Thoracic aorta (tissue), 2 donors: Measurements from ENCODE around the gene NTRK3. TPM values are rescaled to one million over a fixed set of nuclear protein-coding genes. Genes with fewer than 3 reads are reported as not detected.

Experiments used
- ATAC-seq: fragments of 150-250 bp; one replicate; pipeline ENCODE4 v1.8.0; 2017; ENCODE audit warnings: low read depth; ENCODE audit not compliant: insufficient number of reproducible peaks, low FRiP score
- DNase-seq: peaks from one replicate; pipeline ENCODE4 v3.0.0-alpha.2; 2020; ENCODE audit warnings: low spot score
- H3K27ac ChIP-seq, 2 donors: fragments of 200-600 bp; sonication (generic); 1 replicate in 1 of 2; 2 replicates in 1 of 2; pipeline ENCODE4 v1.5.1; 2016; ENCODE audit warnings: mild to moderate bottlenecking in 2 of 2, moderate library complexity in 2 of 2
- H3K27me3 ChIP-seq: fragments of 200-600 bp; sonication (generic); replicated peaks from 2 replicates; pipeline ENCODE4 v1.6.0; 2016; ENCODE audit warnings: mild to moderate bottlenecking; ENCODE audit not compliant: insufficient read depth
- H3K36me3 ChIP-seq: fragments of 200-600 bp; sonication (generic); one replicate; pipeline ENCODE4 v1.5.1; 2016
- H3K4me1 ChIP-seq, 2 donors: fragments of 200-600 bp; sonication (generic); 1 replicate in 1 of 2; 2 replicates in 1 of 2; pipeline versions ENCODE4 v1.5.1 to v1.6.0; 2016; ENCODE audit warnings: low read depth in 2 of 2, mild to moderate bottlenecking in 1 of 2; ENCODE audit not compliant: control insufficient read depth in 1 of 2
- H3K4me3 ChIP-seq: fragments of 200-600 bp; sonication (generic); 2 replicates; pipeline ENCODE4 v1.5.1; 2016; ENCODE audit warnings: mild to moderate bottlenecking
- H3K9me3 ChIP-seq: fragments of 200-600 bp; sonication (generic); 2 replicates; pipeline ENCODE4 v1.5.1; 2016
- total RNA-seq, 2 donors: library from RNA; depleted of rRNA; stranded (reverse); fragments of >200 nt; gene quantifications; one replicate each; pipeline versions ENCODE4 v1.1.0 to v1.2.3, GENCODE V29; 2016
- TF ChIP-seq, protein P1 (sequence below): fragments of 200-600 bp; sonication (generic); IDR thresholded peaks from one replicate; pipeline ENCODE4 v1.5.1; 2019; ENCODE audit warnings: antibody characterized with exemption

Gene NTRK3
- total RNA-seq, 2 donors from 2014 or later = 84.9 to 87.3 TPM

DNA sequence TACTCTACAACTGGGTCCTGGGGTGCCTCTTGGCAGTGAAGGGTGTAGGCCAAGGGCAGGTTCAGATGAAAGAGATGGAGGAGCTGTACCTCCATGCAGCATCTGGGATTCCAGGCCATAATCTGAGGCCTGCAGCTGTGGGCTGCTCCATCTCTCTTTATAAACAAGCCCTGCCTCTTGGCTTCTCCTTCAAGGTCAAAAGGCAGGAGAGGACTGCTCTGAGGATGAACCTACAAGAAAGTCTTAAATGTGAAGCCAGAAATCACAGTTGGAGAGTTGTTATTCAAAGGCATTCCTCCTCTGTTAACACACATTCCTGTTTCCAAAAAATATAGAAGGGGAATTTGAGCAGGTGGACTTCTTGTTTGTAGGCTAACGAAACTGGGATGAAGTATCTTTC, 355.5 kb downstream of the NTRK3 start:
- ATAC-seq = no peak
- TF ChIP-seq, protein P1, sequence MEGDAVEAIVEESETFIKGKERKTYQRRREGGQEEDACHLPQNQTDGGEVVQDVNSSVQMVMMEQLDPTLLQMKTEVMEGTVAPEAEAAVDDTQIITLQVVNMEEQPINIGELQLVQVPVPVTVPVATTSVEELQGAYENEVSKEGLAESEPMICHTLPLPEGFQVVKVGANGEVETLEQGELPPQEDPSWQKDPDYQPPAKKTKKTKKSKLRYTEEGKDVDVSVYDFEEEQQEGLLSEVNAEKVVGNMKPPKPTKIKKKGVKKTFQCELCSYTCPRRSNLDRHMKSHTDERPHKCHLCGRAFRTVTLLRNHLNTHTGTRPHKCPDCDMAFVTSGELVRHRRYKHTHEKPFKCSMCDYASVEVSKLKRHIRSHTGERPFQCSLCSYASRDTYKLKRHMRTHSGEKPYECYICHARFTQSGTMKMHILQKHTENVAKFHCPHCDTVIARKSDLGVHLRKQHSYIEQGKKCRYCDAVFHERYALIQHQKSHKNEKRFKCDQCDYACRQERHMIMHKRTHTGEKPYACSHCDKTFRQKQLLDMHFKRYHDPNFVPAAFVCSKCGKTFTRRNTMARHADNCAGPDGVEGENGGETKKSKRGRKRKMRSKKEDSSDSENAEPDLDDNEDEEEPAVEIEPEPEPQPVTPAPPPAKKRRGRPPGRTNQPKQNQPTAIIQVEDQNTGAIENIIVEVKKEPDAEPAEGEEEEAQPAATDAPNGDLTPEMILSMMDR = no peak
- DNase-seq = no peak
- H3K9me3 ChIP-seq = no peaks in the 10 kb centered on the region
- H3K36me3 ChIP-seq = no peaks in the 10 kb centered on the region
- no peak overlapping the region for H3K4me3 ChIP-seq
- peaks cover 0 to 33% of the 10 kb centered on the region in 2 donors for H3K4me1 ChIP-seq
- peak overlapping the region in 1 of 2 donors; percentile 36 for H3K27ac ChIP-seq
- H3K27me3 ChIP-seq = no peaks in the 10 kb centered on the region

DNA sequence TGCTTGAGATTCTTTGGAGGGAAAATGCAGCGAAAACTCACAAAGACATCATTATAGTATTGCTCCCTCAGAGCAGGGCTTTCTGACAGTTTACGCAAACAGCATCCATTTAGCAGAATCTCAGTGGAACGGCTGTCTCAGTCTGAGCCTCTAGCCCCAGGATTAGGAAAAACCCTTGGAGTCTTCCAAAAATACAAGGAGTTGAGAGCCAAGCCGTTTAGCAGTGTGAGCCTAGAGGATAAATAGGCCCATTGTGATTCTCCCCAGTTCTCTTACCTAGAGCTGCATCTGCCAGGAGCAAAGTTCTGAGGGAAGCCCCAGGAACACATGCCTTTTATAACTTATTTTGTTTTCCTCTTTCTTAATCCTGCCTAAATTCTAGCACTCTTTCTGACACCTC, 359.6 kb downstream of the NTRK3 start:
- peaks cover 0 to 15% of the 10 kb centered on the region in 2 donors for H3K4me1 ChIP-seq
- no peaks in the 10 kb centered on the region for H3K27me3 ChIP-seq
- no peak for ATAC-seq
- H3K4me3 ChIP-seq = no peak overlapping the region
- DNase-seq = no peak
- H3K9me3 ChIP-seq = no peaks in the 10 kb centered on the region
- TF ChIP-seq, protein P1 = no peak
- no peak overlapping the region for H3K27ac ChIP-seq
- no peaks in the 10 kb centered on the region for H3K36me3 ChIP-seq

DNA sequence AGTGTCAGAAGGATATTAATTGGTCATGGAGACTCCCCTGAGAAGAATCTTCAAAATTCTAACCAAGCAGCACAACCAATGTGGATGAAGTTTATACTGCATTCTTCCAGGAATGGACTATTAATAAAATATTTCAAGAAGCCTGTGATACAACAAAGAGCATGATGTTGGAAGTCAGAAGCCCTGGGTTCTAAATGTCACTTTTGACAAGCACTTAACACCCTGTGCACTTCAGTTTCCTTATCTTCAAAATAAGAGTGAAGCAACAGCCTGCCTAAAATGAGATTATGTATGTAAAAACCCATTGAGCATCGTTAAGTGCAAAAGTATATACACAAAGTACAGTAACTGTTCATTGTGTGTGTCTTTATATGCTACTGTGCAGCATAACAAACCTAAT, 369.4 kb downstream of the NTRK3 start:
- DNase-seq = no peak
- Histone ChIP-seq H3K4me1 (no peaks in the 10 kb centered on the region), H3K9me3 (no peaks in the 10 kb centered on the region), H3K27me3 (no peaks in the 10 kb centered on the region), H3K4me3 (no peak overlapping the region), H3K27ac (no peak overlapping the region), H3K36me3 (no peaks in the 10 kb centered on the region)
- no peak for ATAC-seq
- TF ChIP-seq, protein P1 = no peak

DNA sequence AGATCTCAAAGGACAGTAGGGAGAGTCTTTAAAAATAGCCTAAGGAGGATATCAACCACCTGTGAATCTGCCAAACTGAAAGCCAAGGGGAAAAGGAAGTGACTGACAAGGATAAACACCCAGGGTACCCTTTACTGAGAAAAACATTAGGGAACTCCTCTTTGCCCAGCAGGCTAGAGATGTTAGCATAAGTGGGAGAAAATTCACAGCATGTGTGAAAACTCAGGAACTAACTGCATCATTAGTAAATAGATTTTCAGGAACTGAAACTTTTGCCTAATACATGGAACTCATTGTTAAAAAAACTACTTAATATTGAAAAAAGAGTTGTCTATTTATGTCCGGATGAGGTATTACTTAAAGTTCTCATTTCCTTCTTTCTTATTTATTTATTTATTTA, 375.5 kb downstream of the NTRK3 start:
- no peak overlapping the region for H3K27ac ChIP-seq
- no peaks in the 10 kb centered on the region for H3K9me3 ChIP-seq
- peaks cover 0 to 2% of the 10 kb centered on the region in 2 donors for H3K4me1 ChIP-seq
- H3K4me3 ChIP-seq = no peak overlapping the region
- ATAC-seq (no peak), DNase-seq (no peak)
- peaks cover 1% of the 10 kb centered on the region for H3K36me3 ChIP-seq
- no peaks in the 10 kb centered on the region for H3K27me3 ChIP-seq
- TF ChIP-seq, protein P1 = no peak

DNA sequence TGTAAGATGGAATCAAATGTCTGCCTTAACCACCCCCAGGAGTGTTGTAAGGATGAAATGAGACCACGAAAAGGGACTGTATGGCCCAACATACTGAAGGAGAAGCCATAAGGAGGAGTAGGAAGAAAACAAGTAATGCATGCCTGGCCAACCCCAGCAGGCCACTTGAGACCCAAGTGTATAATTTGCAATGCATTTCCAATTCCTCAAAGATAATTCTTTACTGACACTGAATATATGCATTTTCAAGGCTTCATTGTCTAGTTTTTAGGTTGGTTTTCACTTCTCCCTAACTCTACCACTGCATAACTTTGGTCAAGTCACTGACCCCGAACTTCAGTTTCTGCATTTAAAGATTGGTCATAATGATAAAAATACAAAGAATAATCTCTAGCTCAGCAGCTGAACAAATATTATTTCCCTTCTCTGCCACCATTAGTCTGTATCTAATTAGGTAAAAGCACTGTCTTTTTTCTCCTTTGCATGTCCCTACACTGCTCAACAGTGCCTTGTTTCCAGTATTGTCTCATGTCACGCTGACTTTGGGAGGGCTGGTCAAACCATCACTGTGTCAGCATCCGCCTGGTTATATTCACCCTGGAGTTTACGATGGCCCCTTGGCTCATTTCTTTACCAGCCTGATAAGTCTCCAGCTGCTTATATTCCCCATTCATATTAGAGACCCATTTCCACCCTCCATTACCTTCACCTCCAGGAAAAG, 378.6 kb downstream of the NTRK3 start:
- Histone ChIP-seq H3K27me3 (no peaks in the 10 kb centered on the region), H3K27ac (no peak overlapping the region), H3K4me1 (peaks cover 0 to 2% of the 10 kb centered on the region in 2 donors), H3K36me3 (peaks cover 5% of the 10 kb centered on the region), H3K9me3 (no peaks in the 10 kb centered on the region), H3K4me3 (no peak overlapping the region)
- TF ChIP-seq, protein P1 = no peak
- no peak for ATAC-seq
- DNase-seq = no peak
